GM23248 (cell line): ENCODE results near the gene DCUN1D1. TPM values are rescaled to one million over a fixed set of nuclear protein-coding genes. Genes with fewer than 3 reads are reported as not detected.

ENCODE experiments used
- DNase-seq: peaks from one replicate; pipeline ENCODE4 v3.0.0-alpha.2; 2015
- H2AFZ ChIP-seq: fragments of 200-600 bp; sonication (generic); 2 replicates; pipeline ENCODE4 v1.6.1; 2016; ENCODE audit warnings: antibody characterized with exemption
- H3F3A ChIP-seq: fragments of 200-600 bp; sonication (generic); 2 replicates; pipeline ENCODE4 v1.6.1; 2016; ENCODE audit warnings: mild to moderate bottlenecking, antibody characterized with exemption, mixed run types; ENCODE audit not compliant: insufficient read depth
- H3K27ac ChIP-seq: fragments of 200-600 bp; sonication (generic); 2 replicates; pipeline ENCODE4 v1.5.1; 2016; ENCODE audit warnings: mild to moderate bottlenecking
- H3K27me3 ChIP-seq: fragments of 200-600 bp; sonication (generic); replicated peaks from 2 replicates; pipeline ENCODE4 v1.6.1; 2016; ENCODE audit warnings: mild to moderate bottlenecking; ENCODE audit not compliant: insufficient read depth
- H3K36me3 ChIP-seq: fragments of 200-600 bp; sonication (generic); 2 replicates; pipeline ENCODE4 v1.6.1; 2016; ENCODE audit warnings: low read depth, mild to moderate bottlenecking
- H3K4me1 ChIP-seq: fragments of 200-600 bp; sonication (generic); 2 replicates; pipeline ENCODE4 v1.6.1; 2016; ENCODE audit warnings: mild to moderate bottlenecking; ENCODE audit not compliant: insufficient read depth
- H3K4me2 ChIP-seq: fragments of 200-600 bp; sonication (generic); one replicate; pipeline ENCODE4 v1.6.1; 2016; ENCODE audit warnings: mild to moderate bottlenecking; ENCODE audit not compliant: unreplicated experiment
- H3K4me3 ChIP-seq: fragments of 200-600 bp; sonication (generic); 2 replicates; pipeline ENCODE4 v1.5.1; 2016; ENCODE audit warnings: mild to moderate bottlenecking
- H3K79me2 ChIP-seq: fragments of 200-600 bp; sonication (generic); 2 replicates; pipeline ENCODE4 v1.6.1; 2016; ENCODE audit warnings: mild to moderate bottlenecking; ENCODE audit not compliant: insufficient read depth
- H3K9ac ChIP-seq: fragments of 200-600 bp; sonication (generic); 2 replicates; pipeline ENCODE4 v1.6.1; 2016; ENCODE audit warnings: mild to moderate bottlenecking
- H3K9me2 ChIP-seq: fragments of 200-600 bp; sonication (generic); 2 replicates; pipeline ENCODE4 v1.6.1; 2016; ENCODE audit warnings: mixed run types, mild to moderate bottlenecking, moderate library complexity; ENCODE audit not compliant: insufficient read depth
- H3K9me3 ChIP-seq: fragments of 200-600 bp; sonication (generic); one replicate; pipeline ENCODE4 v1.6.1; 2017; ENCODE audit warnings: low read depth
- H4K20me1 ChIP-seq: fragments of 200-600 bp; sonication (generic); 2 replicates; pipeline ENCODE4 v1.6.0; 2016; ENCODE audit not compliant: insufficient read depth
- EZH2 ChIP-seq: fragments of 200-600 bp; sonication (generic); IDR thresholded peaks from 2 replicates; pipeline ENCODE4 v1.6.1; 2018; ENCODE audit warnings: antibody characterized with exemption, mild to moderate bottlenecking; ENCODE audit not compliant: insufficient read depth, poor library complexity, severe bottlenecking
- EZH2phosphoT487 ChIP-seq: fragments of 200-600 bp; sonication (generic); IDR thresholded peaks from 2 replicates; pipeline ENCODE4 v1.6.1; 2018; ENCODE audit warnings: antibody characterized with exemption, moderate library complexity, mild to moderate bottlenecking, low read depth; ENCODE audit not compliant: insufficient read depth
- WGBS, 2 experiments: methylation state at CpG; one replicate each; pipeline ENCODE4 v1.1.6; 2015 to 2017; ENCODE audit warnings: low lambda C conversion rate in 2 of 2, low coverage in 1 of 2; ENCODE audit errors: missing lambda C conversion rate in 2 of 2; 5-methylcytosine and 5-hydroxymethylcytosine counted together
- in situ Hi-C: fragments of 300-500 bp; cut with MboI; formaldehyde crosslinking; loops from 2 replicates; pipeline ENCODE4 v1.15.0; 2020
- polyA plus RNA-seq: library from polyadenylated mRNA; unstranded; fragments of >200 nt; fragmentation: Nextera tagmentation; extraction: Ambion mirVana; gene quantifications from 2 replicates; pipeline ENCODE4 v1.2.1, GENCODE V29; 2016
- total RNA-seq: library from RNA; depleted of rRNA; stranded (reverse); fragments of >200 nt; shearing (Covaris generic); gene quantifications from 2 replicates; pipeline ENCODE4 v1.2.3, GENCODE V29; 2014

Gene DCUN1D1
- total and polyA plus RNA-seq, 2 experiments from 2014 or later, result 28.5 to 31.7 TPM

GRCh38 chr3:182937293-182938051, 42.9 kb downstream of the DCUN1D1 start:
- H3K4me1 ChIP-seq, result no peaks in the 10 kb centered on the region
- DNase-seq, result no peak
- H3K9me3 ChIP-seq, result no peaks in the 10 kb centered on the region
- no peaks in the 10 kb centered on the region for H4K20me1 ChIP-seq
- H3K27ac ChIP-seq, result no peak overlapping the region
- no peak overlapping the region for H3K4me2 ChIP-seq
- H3K27me3 ChIP-seq, result no peaks in the 10 kb centered on the region
- TF ChIP-seq EZH2, result no peak
- no peak for TF ChIP-seq EZH2phosphoT487
- 81 to 84% methylated on average over 3 of the region's 3 CpGs for WGBS, 2 experiments
- no peak overlapping the region for H2AFZ ChIP-seq
- H3K79me2 ChIP-seq, result no peaks in the 10 kb centered on the region
- H3K4me3 ChIP-seq, result no peak overlapping the region
- H3K9ac ChIP-seq, result no peak overlapping the region
- no peaks in the 10 kb centered on the region for H3F3A ChIP-seq
- H3K36me3 ChIP-seq, result 0 out of 2 replicates have a peak, but pooled peaks cover 4% of the 10 kb centered on the region
- no peaks in the 10 kb centered on the region for H3K9me2 ChIP-seq
- in situ Hi-C loops, result no loop called here

DNA sequence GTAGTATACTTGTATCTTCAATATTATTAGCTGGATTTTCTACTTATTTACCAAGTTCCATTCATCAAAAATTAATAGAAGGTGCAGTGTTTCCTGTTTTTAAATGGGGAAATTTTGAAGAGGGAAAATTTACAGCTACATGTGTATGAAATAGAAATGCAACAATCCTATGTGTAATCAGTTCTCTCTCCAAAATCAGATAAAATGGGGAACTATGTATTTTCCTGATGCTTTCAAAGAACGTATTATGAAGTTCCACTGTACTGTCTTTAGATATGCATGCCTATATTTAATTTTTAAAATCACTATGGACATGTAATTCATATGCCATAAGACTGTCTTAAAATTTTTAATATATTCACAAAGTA, 43.4 kb downstream of the DCUN1D1 start:
- in situ Hi-C loops, result no loop called here
- 95 to 100% methylated on average over 1 of the region's 1 CpG for WGBS, 2 experiments

GRCh38 chr3:182936239-182936917, 44.0 kb downstream of the DCUN1D1 start:
- DNase-seq, result no peak

More for the DNA sequence above, 43.4 kb downstream of the DCUN1D1 start:
- TF ChIP-seq EZH2phosphoT487, result no peak
- TF ChIP-seq EZH2, result no peak
- peaks cover 4% of the 10 kb centered on the region; the same call in 1 of the 2 replicates for H3K36me3 ChIP-seq
- no peaks in the 10 kb centered on the region for H3K79me2 ChIP-seq
- no peak overlapping the region for H2AFZ ChIP-seq
- H3K9me2 ChIP-seq, result no peaks in the 10 kb centered on the region
- DNase-seq, result no peak
- H3K9me3 ChIP-seq, result no peaks in the 10 kb centered on the region
- no peak overlapping the region for H3K27ac ChIP-seq
- H3K27me3 ChIP-seq, result no peaks in the 10 kb centered on the region
- no peak overlapping the region for H3K4me3 ChIP-seq
- H3K4me1 ChIP-seq, result no peaks in the 10 kb centered on the region
- no peaks in the 10 kb centered on the region for H3F3A ChIP-seq
- no peaks in the 10 kb centered on the region for H4K20me1 ChIP-seq
- H3K4me2 ChIP-seq, result no peak overlapping the region
- H3K9ac ChIP-seq, result no peak overlapping the region

GRCh38 chr3:182935803-182936202, 44.5 kb downstream of the DCUN1D1 start:
- DNase-seq, result no peak
- 97 to 98% methylated on average over 3 of the region's 3 CpGs for WGBS, 2 experiments
- Histone ChIP-seq H3K36me3 (no peaks in the 10 kb centered on the region; the same call in 1 of the 2 replicates), H3K9me3 (no peaks in the 10 kb centered on the region), H3K4me3 (no peak overlapping the region), H3F3A (no peaks in the 10 kb centered on the region), H3K4me2 (no peak overlapping the region), H3K27me3 (no peaks in the 10 kb centered on the region), H3K9me2 (no peaks in the 10 kb centered on the region), H3K4me1 (no peaks in the 10 kb centered on the region), H3K79me2 (no peaks in the 10 kb centered on the region), H3K27ac (no peak overlapping the region), H4K20me1 (no peaks in the 10 kb centered on the region), H3K9ac (no peak overlapping the region), H2AFZ (no peak overlapping the region)
- TF ChIP-seq EZH2phosphoT487 (no peak), EZH2 (no peak)
- in situ Hi-C loops, result no loop called here

More at GRCh38 chr3:182936239-182936917, 44.0 kb downstream of the DCUN1D1 start:
- Histone ChIP-seq H3K9me2 (no peaks in the 10 kb centered on the region), H3K27me3 (no peaks in the 10 kb centered on the region), H3K27ac (no peak overlapping the region), H3K9ac (no peak overlapping the region), H3F3A (no peaks in the 10 kb centered on the region), H2AFZ (no peak overlapping the region), H3K79me2 (no peaks in the 10 kb centered on the region), H3K4me1 (no peaks in the 10 kb centered on the region), H3K4me2 (no peak overlapping the region), H4K20me1 (no peaks in the 10 kb centered on the region), H3K36me3 (peaks cover 4% of the 10 kb centered on the region; the same call in 1 of the 2 replicates), H3K4me3 (no peak overlapping the region), H3K9me3 (no peaks in the 10 kb centered on the region)
- no peak for TF ChIP-seq EZH2phosphoT487
- TF ChIP-seq EZH2, result no peak
- 94 to 95% methylated on average over 4 of the region's 4 CpGs for WGBS, 2 experiments
- in situ Hi-C loops, result no loop called here
